Esophagus muscularis mucosa (tissue), 3 donors: ENCODE measurements around the gene MPZL1.
"Not testable (repeated sequence)": the region's sequence is repeated elsewhere in the genome, so short reads cannot be mapped to it uniquely, and the experiment has no call there.

ENCODE experiments used
- CTCF ChIP-seq, 3 experiments: fragments of 200-600 bp in 2 of 3; fragments of 450-650 bp in 1 of 3; sonication (generic) in 2 of 3; IDR thresholded peaks; one replicate each; pipeline ENCODE4 v1.5.1; 2017 to 2019; ENCODE audit warnings: antibody characterized with exemption in 3 of 3, mild to moderate bottlenecking in 2 of 3, moderate library complexity in 1 of 3
- POLR2A ChIP-seq: fragments of 450-650 bp; IDR thresholded peaks from one replicate; pipeline ENCODE4 v1.6.1; 2017; ENCODE audit warnings: antibody characterized with exemption, moderate library complexity, mild to moderate bottlenecking, low read depth
- POLR2AphosphoS5 ChIP-seq, 2 donors: sonication (generic); formaldehyde crosslinking; IDR thresholded peaks; one replicate each; pipeline ENCODE4 v1.6.1; 2017; ENCODE audit warnings: antibody characterized with exemption in 2 of 2

- TF ChIP-seq CTCF (IDR thresholded peaks at IDR 0.05); POLR2A; POLR2AphosphoS5 (IDR thresholded peaks at IDR 0.05): not testable (repeated sequence)
Measured at GRCh38 chr1:167742392-167743057, 20.7 kb downstream of the MPZL1 start.
